NCI-H1694 treated with DMSO at 0.1 percent for 48 hours (cell line): ENCODE results near the gene FHIP2A.
"Not testable (repeated sequence)": the region's sequence is repeated elsewhere in the genome, so short reads cannot be mapped to it uniquely, and the experiment has no call there.

Experiments used
- DNase-seq: peaks from one replicate; lab custom pipeline; 2025; lab: John Stamatoyannopoulos, UW

Gene FHIP2A

GRCh38 chr10:114856544-114857287 is 35.1 kb downstream of the FHIP2A start:
- no peak for DNase-seq

DNA sequence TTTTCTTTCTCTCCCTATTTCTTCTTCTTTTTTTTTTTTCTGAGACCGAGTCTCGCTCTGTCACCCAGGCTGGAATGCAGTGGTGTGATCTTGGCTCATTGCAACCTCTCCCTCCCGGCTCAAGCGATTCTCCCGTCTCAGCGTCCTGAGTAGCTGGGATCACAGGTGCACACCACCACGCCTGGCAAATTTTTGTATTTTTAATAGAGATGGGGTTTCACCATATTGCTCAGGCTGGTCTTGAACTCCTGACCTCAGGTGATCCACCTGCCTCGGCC is 35.6 kb downstream of the FHIP2A start:
- not testable (repeated sequence) for DNase-seq

GRCh38 chr10:114857922-114858629 is 36.5 kb downstream of the FHIP2A start:
- DNase-seq = no peak

- no peak for DNase-seq
Observed at GRCh38 chr10:114859222-114859621, 37.6 kb downstream of the FHIP2A start.

DNA sequence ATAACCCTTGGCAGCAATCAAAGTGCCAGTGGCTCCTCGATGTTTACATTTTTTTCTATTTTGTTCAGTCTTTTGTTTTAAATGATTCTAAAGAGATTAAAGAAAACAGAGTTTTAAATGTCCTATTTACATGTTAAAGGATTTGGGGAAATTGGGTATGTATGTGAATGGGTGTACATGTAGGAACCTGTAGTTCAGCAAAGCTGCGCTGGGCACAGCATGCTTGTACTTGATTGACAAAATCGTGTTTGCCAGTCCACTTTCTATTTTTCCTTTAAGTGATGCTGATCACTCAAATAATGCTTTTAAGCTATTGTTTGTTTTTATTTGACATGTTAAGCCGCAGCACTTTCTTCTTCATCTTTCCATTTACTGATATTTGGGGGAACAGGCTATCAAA is 40.9 kb downstream of the FHIP2A start:
- no peak for DNase-seq

- DNase-seq = no peak
Observed at GRCh38 chr10:114867365-114867764, 45.8 kb downstream of the FHIP2A start.

DNA sequence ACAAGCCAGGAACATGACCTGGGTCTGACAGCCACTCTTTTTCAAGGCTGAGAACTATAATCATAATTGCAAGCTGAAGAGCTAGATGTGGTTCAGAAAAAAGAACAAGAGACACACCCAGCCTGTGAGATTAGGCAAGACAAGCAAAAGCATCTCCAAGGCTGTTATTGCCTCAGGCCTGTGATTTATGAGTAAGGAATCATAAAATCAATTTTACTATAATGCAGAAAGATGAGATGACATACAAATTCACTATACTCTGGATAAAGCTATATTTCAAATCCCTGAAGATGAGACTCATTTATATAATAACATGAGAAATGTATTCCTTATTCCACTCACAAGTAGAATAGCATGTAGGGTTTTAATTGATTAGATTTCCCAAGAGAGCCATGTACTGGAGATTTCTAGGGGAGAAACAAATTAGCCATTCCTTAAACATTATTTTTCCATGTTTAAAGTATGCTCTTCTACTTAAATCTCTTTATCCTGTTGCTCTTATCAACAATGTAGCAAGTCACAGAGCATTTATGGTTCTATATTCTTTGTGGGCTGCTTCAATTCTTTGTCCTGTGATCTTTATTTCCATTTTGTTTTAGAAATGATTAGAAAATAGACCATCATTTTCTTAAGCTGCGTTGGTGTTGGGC is 47.4 kb downstream of the FHIP2A start:
- DNase-seq = no peak

GRCh38 chr10:114869520-114869892 is 47.9 kb downstream of the FHIP2A start:
- DNase-seq = no peak

DNA sequence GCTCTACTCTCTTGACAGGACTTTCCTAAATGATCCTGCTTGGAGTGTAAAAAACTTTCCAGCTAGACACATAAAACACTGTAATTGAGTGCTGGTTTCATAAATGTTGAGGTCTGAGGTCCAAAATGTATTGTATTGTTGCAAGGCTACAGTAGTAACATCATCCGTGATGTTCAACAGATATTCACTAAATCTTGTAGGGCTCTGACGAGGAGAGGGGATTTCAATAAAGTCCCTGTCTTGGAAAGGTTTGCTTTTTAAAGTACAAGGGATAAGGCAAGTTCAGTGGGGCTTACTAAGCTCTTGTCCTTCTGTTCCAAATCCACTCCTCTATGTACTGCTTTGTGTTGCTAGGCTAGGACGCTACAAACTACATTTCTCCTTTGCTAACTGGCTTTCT is 48.9 kb downstream of the FHIP2A start:
- DNase-seq = no peak

DNA sequence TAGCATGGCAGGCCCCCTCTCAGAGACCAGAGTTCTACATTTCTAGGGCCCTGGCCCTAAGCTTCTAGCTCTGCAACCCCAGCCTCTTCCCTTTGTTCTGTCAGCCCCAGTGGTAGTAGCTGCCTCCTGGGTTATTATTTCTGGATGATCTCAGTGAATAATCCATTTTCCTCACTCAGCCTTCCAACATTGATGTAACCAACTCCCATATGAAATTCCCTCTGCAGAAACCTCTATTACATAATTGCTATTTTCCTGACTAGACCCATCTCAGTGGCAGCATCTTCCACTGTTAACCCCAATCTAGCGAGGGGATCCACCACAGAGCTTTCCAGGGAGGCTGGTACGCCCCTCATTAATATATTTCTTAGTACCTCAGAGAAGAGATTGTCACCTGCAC is 49.8 kb downstream of the FHIP2A start:
- DNase-seq = no peak
